Stomach smooth muscle (tissue), 2 donors: ENCODE measurements around the gene ETFB.

Source experiments
- H3K27ac ChIP-seq: one replicate; pipeline ENCODE4 v1.7.0; 2013; ENCODE audit warnings: mild to moderate bottlenecking, low read length, inconsistent platforms
- H3K27me3 ChIP-seq, 2 donors: one replicate each; pipeline ENCODE4 v1.7.0; 2013; ENCODE audit warnings: low read length in 2 of 2; ENCODE audit not compliant: insufficient read depth in 2 of 2, control insufficient read depth in 1 of 2
- H3K36me3 ChIP-seq, 2 donors: one replicate each; pipeline ENCODE4 v1.7.0; 2013; ENCODE audit warnings: low read length in 2 of 2; ENCODE audit not compliant: control insufficient read depth in 2 of 2, insufficient read depth in 2 of 2
- H3K4me1 ChIP-seq: one replicate; pipeline ENCODE4 v1.7.0; 2013; ENCODE audit warnings: low read length; ENCODE audit not compliant: control insufficient read depth, insufficient read depth
- H3K4me3 ChIP-seq, 2 donors: one replicate each; pipeline ENCODE4 v1.7.0; 2013; ENCODE audit warnings: low read length in 2 of 2
- H3K9ac ChIP-seq, 2 donors: one replicate each; pipeline ENCODE4 v1.7.0; 2013; ENCODE audit warnings: low read length in 2 of 2, mild to moderate bottlenecking in 1 of 2
- H3K9me3 ChIP-seq, 2 donors: one replicate each; pipeline ENCODE4 v1.7.0; 2013; ENCODE audit warnings: low read length in 2 of 2; ENCODE audit not compliant: control insufficient read depth in 2 of 2
- donor health status: healthy.
- donor health status: Pancreatic carcinoma.

Gene ETFB

DNA sequence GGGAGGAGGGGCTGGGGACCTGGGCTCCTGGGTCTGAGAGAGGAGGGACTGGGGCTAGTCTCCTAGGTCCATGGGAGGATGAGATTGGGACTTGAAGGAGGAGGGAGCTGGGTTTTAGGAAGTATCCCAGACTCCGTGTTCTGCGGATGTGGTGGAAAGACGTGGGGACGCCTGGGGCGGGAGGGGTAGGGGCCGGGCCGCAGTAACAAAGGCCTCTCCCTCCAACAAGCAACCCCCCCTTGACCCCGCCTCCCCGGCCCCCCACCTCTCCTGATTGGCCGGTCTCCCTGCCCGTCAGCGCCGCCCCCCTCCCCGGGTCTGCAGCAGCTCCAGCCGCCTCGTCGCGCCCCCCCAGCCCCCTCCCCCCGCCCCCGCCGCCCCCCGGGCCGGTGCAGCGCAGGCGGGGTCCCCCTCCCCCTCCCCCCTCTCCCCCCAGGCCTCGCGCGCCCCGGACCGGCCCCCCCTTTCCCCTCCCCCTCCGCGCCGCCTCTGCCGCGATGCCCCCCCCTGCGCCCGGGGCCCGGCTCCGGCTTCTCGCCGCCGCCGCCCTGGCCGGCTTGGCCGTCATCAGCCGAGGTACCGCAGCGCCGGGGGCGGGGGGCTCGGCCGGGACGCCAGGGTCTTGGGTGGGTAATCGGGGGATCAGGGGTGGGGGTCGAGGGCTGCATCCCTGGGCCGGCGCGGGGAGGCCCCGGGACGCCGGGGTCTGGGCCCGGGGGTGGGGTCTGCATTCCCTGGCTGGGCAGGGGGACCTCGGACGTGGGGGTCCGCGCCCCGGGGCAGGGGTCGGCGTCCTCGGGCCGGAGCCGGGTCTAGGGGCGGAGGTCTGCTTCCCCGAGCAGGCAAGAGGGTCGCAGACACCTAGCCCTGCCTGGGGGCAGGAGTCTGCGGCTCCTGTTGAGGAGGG lies 54.6 kb downstream of the ETFB start, which contains the start of gene IGLON5:
Gene IGLON5 (plus strand): TSS at position 294 of the 907 bp plus-strand sequence. CDS start 204 bp downstream, at position 498.
- H3K4me3 ChIP-seq, result no peak within 1 kb of the TSS
- H3K4me1 ChIP-seq, result no peaks in the 10 kb centered on the region
- no peak within 1 kb of the TSS for H3K27ac ChIP-seq
- H3K36me3 ChIP-seq, result no peaks in the 10 kb centered on the region
- H3K9me3 ChIP-seq, result peaks cover 4 to 18% of the 10 kb centered on the region in 2 donors
- no peak within 1 kb of the TSS for H3K9ac ChIP-seq
- H3K27me3 ChIP-seq, result peaks cover 25 to 27% of the 10 kb centered on the region in 2 donors

DNA sequence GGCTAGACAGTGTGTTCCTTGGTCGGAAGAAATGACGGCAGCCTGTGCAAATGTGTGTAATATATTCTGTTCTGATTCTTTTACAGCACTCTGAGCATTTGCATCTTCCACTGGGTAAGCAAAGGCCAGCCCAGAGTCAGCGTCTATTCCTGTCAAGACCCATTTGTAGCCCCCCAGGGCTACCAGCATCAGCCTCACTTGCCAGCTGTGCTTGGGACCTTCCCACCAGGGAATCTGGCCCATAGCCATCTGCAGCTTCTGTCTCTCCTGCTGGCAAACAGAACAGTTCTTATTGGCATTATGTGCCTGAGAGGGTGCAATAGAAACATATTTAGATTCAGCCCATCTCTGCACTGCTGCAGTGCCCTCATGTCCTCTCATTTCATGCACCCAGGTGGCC lies 60.7 kb downstream of the ETFB start:
- H3K4me3 ChIP-seq, result no peak overlapping the region
- no peak overlapping the region for H3K27ac ChIP-seq
- H3K27me3 ChIP-seq, result peaks cover 19 to 22% of the 10 kb centered on the region in 2 donors
- H3K4me1 ChIP-seq, result no peaks in the 10 kb centered on the region
- no peak overlapping the region for H3K9ac ChIP-seq
- peaks cover 0 to 20% of the 10 kb centered on the region in 2 donors for H3K9me3 ChIP-seq
- H3K36me3 ChIP-seq, result no peaks in the 10 kb centered on the region

DNA sequence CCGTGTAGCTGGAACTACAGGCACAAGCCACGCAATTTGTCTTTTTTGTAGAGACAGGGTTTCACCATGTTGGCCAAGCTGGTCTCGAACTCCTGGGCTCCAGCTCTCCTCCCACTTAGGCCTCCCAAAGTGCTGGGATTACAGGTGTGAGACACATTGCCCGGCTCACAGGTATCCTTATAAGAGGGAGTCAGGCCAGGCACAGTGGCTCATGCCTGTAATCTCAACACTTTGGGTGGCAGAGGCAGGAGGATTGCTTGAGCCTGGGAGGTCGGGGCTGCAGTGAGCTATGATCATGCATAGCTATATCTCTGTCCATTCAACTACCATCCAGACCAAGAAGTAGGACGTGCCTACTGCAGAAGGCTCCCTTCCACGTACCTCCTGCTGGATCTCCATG lies 64.9 kb downstream of the ETFB start:
- Histone ChIP-seq H3K27ac (no peak overlapping the region), H3K4me1 (no peaks in the 10 kb centered on the region), H3K27me3 (peaks cover 1 to 9% of the 10 kb centered on the region in 2 donors), H3K9ac (no peak overlapping the region), H3K36me3 (no peaks in the 10 kb centered on the region), H3K4me3 (no peak overlapping the region), H3K9me3 (peaks cover 0 to 6% of the 10 kb centered on the region in 2 donors)

DNA sequence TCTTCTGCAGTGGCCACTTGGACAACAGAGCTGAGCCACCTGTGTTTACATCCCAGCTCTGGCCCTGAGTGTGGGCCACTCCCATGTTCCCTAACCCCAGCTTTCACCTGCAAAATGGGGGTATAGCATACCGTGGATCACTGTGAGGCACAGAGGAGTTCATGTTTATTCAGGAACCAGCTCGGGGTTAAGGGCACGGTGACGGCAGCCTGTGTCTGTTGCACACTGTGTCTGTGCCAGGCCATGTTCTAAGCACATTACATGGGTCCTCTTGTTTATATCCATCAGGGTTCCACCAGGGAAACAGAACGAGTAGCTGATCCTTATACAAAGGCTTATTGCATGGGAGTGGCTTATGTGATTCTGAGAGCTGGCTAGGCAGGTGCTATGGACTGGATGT lies 68.8 kb downstream of the ETFB start:
- H3K4me3 ChIP-seq, result no peak overlapping the region
- H3K27ac ChIP-seq, result no peak overlapping the region
- H3K27me3 ChIP-seq, result peaks cover 13 to 16% of the 10 kb centered on the region in 2 donors
- no peaks in the 10 kb centered on the region for H3K36me3 ChIP-seq
- H3K9ac ChIP-seq, result no peak overlapping the region
- H3K4me1 ChIP-seq, result no peaks in the 10 kb centered on the region
- H3K9me3 ChIP-seq, result no peaks in the 10 kb centered on the region

DNA sequence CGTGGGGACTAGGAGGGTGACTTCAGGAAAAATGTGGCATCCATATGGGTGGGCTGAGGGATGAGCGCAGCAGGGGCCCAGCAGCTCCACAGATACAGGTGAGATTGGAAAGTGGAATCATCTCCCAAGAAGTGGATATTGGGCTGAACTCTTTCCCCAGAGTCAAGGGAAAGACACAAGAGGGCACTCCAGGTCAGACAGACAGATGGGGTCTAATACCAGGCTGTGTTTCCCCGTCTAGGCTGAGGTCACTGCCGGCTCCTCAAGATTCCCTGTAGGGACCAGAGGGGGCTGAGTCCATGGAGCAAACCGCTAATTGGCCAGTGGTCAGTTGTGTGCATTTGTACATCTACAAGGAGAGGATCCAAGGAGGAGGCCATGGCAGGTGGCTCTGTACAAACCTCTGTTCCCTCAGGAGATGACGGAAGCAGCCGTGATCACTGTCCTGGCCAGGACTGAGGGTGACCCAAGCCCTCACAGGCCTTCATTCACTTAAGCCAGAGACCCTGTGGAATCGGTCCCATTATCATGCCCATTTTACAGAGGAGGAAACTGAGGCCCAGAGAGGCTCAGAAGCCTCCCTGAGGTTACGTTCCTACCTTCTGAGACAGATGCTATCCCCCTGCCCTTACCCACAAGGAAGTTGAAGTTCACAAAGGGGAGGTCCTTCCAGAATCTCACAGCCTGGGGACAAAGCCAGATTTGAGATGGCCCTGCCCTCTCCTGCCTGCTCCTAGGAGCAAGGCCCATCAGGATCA lies 69.7 kb downstream of the ETFB start:
- H3K36me3 ChIP-seq, result no peaks in the 10 kb centered on the region
- H3K4me3 ChIP-seq, result no peak overlapping the region
- no peaks in the 10 kb centered on the region for H3K4me1 ChIP-seq
- no peaks in the 10 kb centered on the region for H3K9me3 ChIP-seq
- no peak overlapping the region for H3K27ac ChIP-seq
- no peak overlapping the region for H3K9ac ChIP-seq
- H3K27me3 ChIP-seq, result peaks cover 13 to 16% of the 10 kb centered on the region in 2 donors

DNA sequence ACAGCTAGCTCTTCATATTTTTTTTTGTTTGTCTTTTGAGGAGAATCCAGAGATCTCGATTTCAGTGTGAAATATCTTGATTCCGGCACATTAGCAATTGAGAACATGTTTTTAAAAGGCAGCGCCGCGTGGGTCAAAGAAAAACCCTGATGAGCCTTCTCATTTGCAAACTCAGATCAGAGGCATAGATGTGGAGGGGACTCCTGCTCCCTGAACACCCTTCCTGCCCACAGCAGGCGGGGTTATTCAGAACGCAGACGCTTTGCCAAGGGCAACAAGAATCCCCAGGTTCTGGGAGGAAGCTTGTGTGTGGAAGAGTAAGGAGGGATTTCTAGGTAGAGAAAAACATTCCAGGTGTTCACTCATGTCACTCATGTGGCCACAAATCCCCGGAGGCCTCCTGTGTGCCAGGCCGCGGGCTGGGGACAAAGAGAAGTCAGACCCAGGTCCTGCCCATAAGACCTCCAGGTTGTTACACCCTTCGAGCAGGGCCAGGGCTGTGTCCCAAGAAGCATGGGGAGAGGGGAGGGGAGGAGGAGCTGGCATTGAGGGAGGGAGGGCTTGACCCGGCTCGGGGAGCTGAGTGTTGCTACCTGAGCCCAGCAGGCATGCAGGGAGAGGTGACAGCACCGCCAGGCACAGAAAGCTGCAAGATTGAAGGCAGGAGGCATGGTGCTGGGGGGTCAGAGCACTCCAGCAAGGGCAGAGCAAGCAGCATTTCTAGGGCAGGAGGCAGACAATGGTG lies 70.6 kb downstream of the ETFB start:
- Histone ChIP-seq H3K4me3 (no peak overlapping the region), H3K36me3 (no peaks in the 10 kb centered on the region), H3K9ac (no peak overlapping the region), H3K4me1 (no peaks in the 10 kb centered on the region), H3K27me3 (peaks cover 13 to 16% of the 10 kb centered on the region in 2 donors), H3K27ac (no peak overlapping the region), H3K9me3 (peaks cover 0 to 4% of the 10 kb centered on the region in 2 donors)
